SK-N-MC (cell line): ENCODE results near the gene ANKAR.

ENCODE experiments used
- EZH2 ChIP-seq: fragments of 200-600 bp; sonication (generic); IDR thresholded peaks from one replicate; pipeline ENCODE4 v1.6.1; 2017; ENCODE audit warnings: antibody characterized with exemption
- POLR2AphosphoS5 ChIP-seq: IDR thresholded peaks from 2 replicates; pipeline ENCODE4 v1.6.1; 2012; ENCODE audit warnings: mild to moderate bottlenecking, low read depth, low read length, borderline replicate concordance

GRCh38 chr2:189669913-189670312 is 4.6 kb upstream of the ANKAR start:
- TF ChIP-seq EZH2 (no peak), POLR2AphosphoS5 (no peak)
